Naive thymus-derived CD8-positive, alpha-beta T cell (primary cell): ENCODE measurements around the gene KATNB1. TPM values are rescaled to one million over a fixed set of nuclear protein-coding genes. Genes with fewer than 3 reads are reported as not detected.
A peak's percentile ranks its signal among the peaks of the same experiment; 100 is the strongest.
"Not testable (repeated sequence)": the region's sequence is repeated elsewhere in the genome, so short reads cannot be mapped to it uniquely, and the experiment has no call there.

ENCODE experiments used
- ATAC-seq, 2 donors: fragments of 150-1000 bp; cut with Tn5 transposase in 1 of 2; sonication (Bioruptor Pico), chemical (Tn5 transposase) in 1 of 2; 1 replicate in 1 of 2; 2 replicates in 1 of 2; pipeline ENCODE4 v1.10.0; 2021; ENCODE audit warnings: mild to moderate bottlenecking in 2 of 2, moderate library complexity in 2 of 2
- POLR2A ChIA-PET: fragments of 350-600 bp; sonication (Branson Sonifier 250); formaldehyde crosslinking; loops from one replicate; lab custom pipeline; 2021; ENCODE audit warnings: antibody characterized with exemption; lab: Charles Lee
- DNase-seq, 10 donors: peaks; one replicate each; pipeline versions ENCODE4 v3.0.0 to v3.0.0-alpha.2; 2020 to 2022
- H3K27ac Mint-ChIP-seq, 10 donors: one replicate each; pipeline ENCODE4 v1.8.0; 2020 to 2022; ENCODE audit warnings: mild to moderate bottlenecking in 10 of 10, mixed read lengths in 10 of 10, moderate library complexity in 4 of 10, inconsistent platforms in 1 of 10
- H3K27me3 Mint-ChIP-seq, 5 donors: one replicate each; pipeline ENCODE4 v1.8.0; 2021 to 2022; ENCODE audit warnings: mixed read lengths in 5 of 5
- H3K36me3 Mint-ChIP-seq, 3 donors: one replicate each; pipeline ENCODE4 v1.8.0; 2020 to 2022; ENCODE audit warnings: mixed read lengths in 3 of 3, mild to moderate bottlenecking in 2 of 3, inconsistent platforms in 1 of 3
- H3K4me1 Mint-ChIP-seq, 4 donors: one replicate each; pipeline ENCODE4 v1.8.0; 2021 to 2022; ENCODE audit warnings: mixed read lengths in 4 of 4
- H3K4me3 Mint-ChIP-seq, 10 donors: one replicate each; pipeline ENCODE4 v1.8.0; 2020 to 2022; ENCODE audit warnings: mild to moderate bottlenecking in 10 of 10, mixed read lengths in 10 of 10, moderate library complexity in 6 of 10, inconsistent platforms in 1 of 10
- H3K9me3 Mint-ChIP-seq, 9 donors: one replicate each; pipeline ENCODE4 v1.8.0; 2020 to 2022; ENCODE audit warnings: mixed read lengths in 9 of 9, mild to moderate bottlenecking in 3 of 9, inconsistent platforms in 1 of 9, moderate library complexity in 1 of 9
- polyA plus RNA-seq, 3 donors: library from polyadenylated mRNA; unstranded; fragments of 300-500 nt; fragmentation: Illumina TruSeq; gene quantifications; one replicate each; pipeline ENCODE4 v1.2.3, GENCODE V29; 2021
- total RNA-seq, 8 experiments: library from RNA in 2 of 8; stranded (reverse) in 2 of 8; gene quantifications; one replicate each; pipeline ENCODE4 v1.2.3 and lab custom pipeline; 2021 to 2026

The KATNB1 gene
- total and polyA plus RNA-seq, 5 experiments from 2014 or later: 16.3 to 28.6 (median 26.1) TPM

- H3K4me3 Mint-ChIP-seq, H3K27ac Mint-ChIP-seq, POLR2A ChIA-PET, H3K36me3 Mint-ChIP-seq, ATAC-seq, DNase-seq, H3K9me3 Mint-ChIP-seq, H3K27me3 Mint-ChIP-seq, H3K4me1 Mint-ChIP-seq: not testable (repeated sequence)
These were observed 44.3 kb downstream of the KATNB1 start for GRCh38 chr16:57779836-57780235.

DNA sequence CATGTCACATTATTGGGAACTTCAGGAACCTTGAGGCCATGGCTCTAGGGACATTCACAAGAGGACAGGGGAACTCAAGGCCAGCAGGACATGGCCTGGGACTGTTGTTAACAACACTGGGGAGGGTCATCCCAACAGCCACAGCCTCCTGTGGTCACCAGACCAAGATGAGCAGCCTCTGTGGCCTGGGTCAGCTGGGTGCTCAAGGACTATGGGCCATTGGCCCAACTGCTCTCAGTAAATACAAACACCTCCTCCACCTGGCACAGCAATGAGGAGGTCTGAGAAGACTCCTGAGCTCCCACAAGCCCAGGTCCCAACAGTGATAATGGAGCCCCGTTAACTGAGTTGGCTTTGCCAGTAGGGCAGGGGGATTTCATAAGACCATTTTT is 45.8 kb downstream of the KATNB1 start:
- H3K36me3 Mint-ChIP-seq: no peaks in the 10 kb centered on the region
- ATAC-seq (no peak), DNase-seq (no peak)
- H3K27ac Mint-ChIP-seq: no peak overlapping the region
- POLR2A ChIA-PET: no interaction called here
- H3K4me3 Mint-ChIP-seq: no peak overlapping the region
- H3K27me3 Mint-ChIP-seq: no peaks in the 10 kb centered on the region
- H3K9me3 Mint-ChIP-seq: no peaks in the 10 kb centered on the region
- peaks cover 0 to 4% (median 0%) of the 10 kb centered on the region in 4 donors for H3K4me1 Mint-ChIP-seq

DNA sequence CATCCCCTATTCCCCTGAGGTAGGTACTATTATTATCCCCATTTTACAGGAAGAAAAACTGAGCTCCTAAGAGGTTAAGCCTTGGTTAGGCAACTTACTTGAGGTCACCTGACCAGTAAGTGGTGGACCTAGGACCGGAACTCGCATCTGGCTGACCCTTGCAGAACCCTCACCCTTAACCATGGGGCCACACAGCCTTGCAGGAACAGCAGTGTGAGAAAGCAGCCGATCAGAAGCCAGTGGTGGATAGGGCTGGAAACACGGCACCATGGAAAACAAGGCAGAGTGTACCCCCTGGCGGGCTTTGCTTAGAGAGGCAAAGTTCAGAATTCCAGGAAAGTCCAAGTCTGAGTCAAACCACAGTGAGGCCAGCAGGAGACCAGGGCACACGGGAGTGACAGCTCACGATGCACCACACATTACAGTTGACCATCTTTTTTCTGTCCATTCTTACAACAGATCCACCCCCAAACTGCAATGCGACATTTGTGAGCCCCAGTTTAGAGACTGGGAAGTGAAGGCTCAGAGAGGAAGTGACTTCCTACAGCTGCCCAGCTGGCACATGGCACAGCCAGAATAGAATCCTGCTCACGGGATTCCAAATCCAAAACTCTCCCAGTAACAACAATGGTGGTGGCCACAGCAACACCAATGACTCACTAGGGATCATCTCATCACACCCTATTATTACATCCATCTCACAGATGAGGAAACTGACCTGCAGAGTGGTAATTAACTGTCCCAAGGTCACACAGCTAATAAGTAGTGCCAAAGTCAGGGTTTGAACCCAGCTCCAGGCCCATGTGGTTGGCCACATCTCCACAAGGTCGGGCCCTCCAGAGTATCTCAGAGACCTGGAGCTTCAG is 46.4 kb downstream of the KATNB1 start:
- H3K4me1 Mint-ChIP-seq: peaks cover 0 to 4% (median 0%) of the 10 kb centered on the region in 4 donors
- POLR2A ChIA-PET: no interaction called here

GRCh38 chr16:57782607-57783055 is 47.1 kb downstream of the KATNB1 start:
- H3K27ac Mint-ChIP-seq, H3K9me3 Mint-ChIP-seq, H3K4me3 Mint-ChIP-seq, ATAC-seq, H3K4me1 Mint-ChIP-seq, H3K36me3 Mint-ChIP-seq, POLR2A ChIA-PET, DNase-seq, H3K27me3 Mint-ChIP-seq: not testable (repeated sequence)

More for the DNA sequence above, 46.4 kb downstream of the KATNB1 start:
- no peaks in the 10 kb centered on the region for H3K27me3 Mint-ChIP-seq
- peak overlapping the region in 1 of 10 donors; percentile 85 for H3K27ac Mint-ChIP-seq
- no peak overlapping the region for H3K4me3 Mint-ChIP-seq
- ATAC-seq: no peak
- no peaks in the 10 kb centered on the region for H3K36me3 Mint-ChIP-seq
- H3K9me3 Mint-ChIP-seq: no peaks in the 10 kb centered on the region
- no peak for DNase-seq

DNA sequence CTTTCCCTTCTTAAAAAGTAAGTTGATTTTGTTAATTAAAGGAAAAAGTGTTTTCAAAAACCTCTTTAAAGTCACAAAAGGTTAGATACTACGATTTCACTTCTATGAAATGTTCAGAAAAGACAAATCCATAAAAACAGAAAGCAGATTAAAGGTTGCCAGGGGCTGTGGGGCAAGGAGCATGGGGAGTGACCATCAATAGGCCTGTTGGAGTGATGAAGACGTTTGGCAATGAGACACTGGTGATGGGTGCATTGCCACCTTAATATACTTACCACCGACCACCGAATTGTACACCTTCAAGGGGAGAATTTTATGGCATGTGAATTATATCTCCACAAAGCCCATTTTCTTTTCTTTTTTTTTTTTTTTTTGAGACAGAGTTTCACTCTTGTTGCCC is 47.5 kb downstream of the KATNB1 start:
- ATAC-seq (no peak), DNase-seq (no peak)
- peak overlapping the region in 1 of 10 donors; percentile 9 for H3K27ac Mint-ChIP-seq
- no peaks in the 10 kb centered on the region for H3K36me3 Mint-ChIP-seq
- POLR2A ChIA-PET: no interaction called here
- H3K4me1 Mint-ChIP-seq: peaks cover 0 to 4% (median under 1%) of the 10 kb centered on the region in 4 donors
- no peak overlapping the region for H3K4me3 Mint-ChIP-seq
- no peaks in the 10 kb centered on the region for H3K9me3 Mint-ChIP-seq
- no peaks in the 10 kb centered on the region for H3K27me3 Mint-ChIP-seq

DNA sequence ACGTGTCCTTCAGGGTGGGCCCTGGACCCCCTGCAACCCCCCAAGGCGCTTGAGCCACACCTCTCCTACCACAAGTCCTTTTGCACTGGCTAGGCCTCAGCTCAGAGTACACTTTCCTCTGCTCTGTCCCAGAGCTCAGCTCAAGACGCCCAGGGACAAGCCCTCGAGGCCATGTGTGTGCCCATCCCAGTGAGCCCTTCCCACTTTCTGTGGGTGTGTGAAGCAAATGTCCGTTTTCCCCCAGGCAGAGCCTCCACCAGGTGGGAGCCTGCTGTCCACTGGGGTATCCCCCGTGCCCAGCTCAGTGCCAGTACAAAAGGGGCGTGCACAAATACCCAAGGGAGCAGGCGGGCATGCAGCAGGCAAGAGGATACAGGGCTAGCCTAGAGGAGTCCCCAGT is 48.3 kb downstream of the KATNB1 start:
- Mint-ChIP-seq H3K9me3 (no peaks in the 10 kb centered on the region), H3K4me1 (peaks cover 0 to 4% (median under 1%) of the 10 kb centered on the region in 4 donors), H3K27me3 (no peaks in the 10 kb centered on the region), H3K36me3 (no peaks in the 10 kb centered on the region), H3K4me3 (no peak overlapping the region), H3K27ac (no peak overlapping the region)
- POLR2A ChIA-PET: no interaction called here
- DNase-seq (no peak), ATAC-seq (no peak)

DNA sequence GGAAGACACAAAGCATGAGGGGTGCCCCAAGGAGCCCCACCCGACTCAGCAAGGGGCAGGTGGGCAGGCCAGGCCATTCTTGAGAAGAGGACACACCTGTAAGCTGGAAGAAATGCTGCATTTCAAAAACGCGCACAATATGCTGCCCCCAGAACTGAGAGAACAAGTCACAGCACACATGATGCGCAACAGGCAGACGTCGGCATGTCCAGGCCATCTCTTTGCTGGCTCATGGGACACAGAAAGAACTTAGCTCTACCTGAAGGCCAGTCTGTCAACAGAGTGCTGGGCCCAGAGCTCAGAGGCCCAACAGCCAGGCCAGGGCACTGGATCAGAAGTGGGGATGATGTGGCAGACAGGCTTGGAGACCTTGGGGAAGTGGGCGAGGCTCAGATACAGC is 48.8 kb downstream of the KATNB1 start:
- ATAC-seq: no peak
- Mint-ChIP-seq H3K27ac (peak overlapping the region in 1 of 10 donors; percentile 43), H3K4me1 (peaks cover 0 to 4% (median 2%) of the 10 kb centered on the region in 4 donors), H3K4me3 (no peak overlapping the region), H3K27me3 (no peaks in the 10 kb centered on the region), H3K36me3 (no peaks in the 10 kb centered on the region), H3K9me3 (no peaks in the 10 kb centered on the region)
- POLR2A ChIA-PET: no interaction called here
- no peak for DNase-seq

DNA sequence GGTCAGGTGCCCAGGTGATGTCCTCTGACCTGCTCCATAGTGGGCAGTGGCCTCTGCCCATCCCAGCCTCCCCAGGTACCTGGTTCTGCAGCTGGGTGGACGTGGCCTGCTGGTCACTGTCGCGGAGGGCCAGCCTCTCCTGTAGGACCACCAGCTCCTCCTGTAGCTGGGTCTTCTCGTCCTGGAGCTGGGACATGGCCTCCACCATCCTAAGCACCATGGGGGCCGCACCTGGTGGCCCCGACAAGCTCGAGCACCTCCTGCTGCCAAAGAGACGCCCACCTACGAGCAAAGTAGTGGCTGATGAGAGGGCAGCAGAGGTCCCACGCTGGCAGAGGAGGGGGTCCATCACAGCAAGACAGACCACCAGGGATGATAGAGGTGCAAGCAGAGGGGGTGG is 49.8 kb downstream of the KATNB1 start:
- ATAC-seq (no peak), DNase-seq (no peak)
- Mint-ChIP-seq H3K36me3 (no peaks in the 10 kb centered on the region), H3K9me3 (no peaks in the 10 kb centered on the region), H3K27ac (no peak overlapping the region), H3K27me3 (no peaks in the 10 kb centered on the region), H3K4me1 (peaks cover 0 to 4% (median 2%) of the 10 kb centered on the region in 4 donors), H3K4me3 (no peak overlapping the region)
- POLR2A ChIA-PET: no interaction called here

- Mint-ChIP-seq H3K4me1 (peaks cover 0 to 4% (median 2%) of the 10 kb centered on the region in 4 donors), H3K9me3 (no peaks in the 10 kb centered on the region), H3K27ac (no peak overlapping the region), H3K27me3 (no peaks in the 10 kb centered on the region), H3K36me3 (no peaks in the 10 kb centered on the region), H3K4me3 (no peak overlapping the region)
- POLR2A ChIA-PET: no interaction called here
- DNase-seq: no peak
- ATAC-seq: no peak
These were observed 50.4 kb downstream of the KATNB1 start for GRCh38 chr16:57785924-57786323.

GRCh38 chr16:57786632-57787518 is 51.3 kb downstream of the KATNB1 start:
- ATAC-seq (no peak), DNase-seq (no peak)
- H3K4me3 Mint-ChIP-seq: no peak overlapping the region
- peaks cover 0 to 4% (median 2%) of the 10 kb centered on the region in 4 donors for H3K4me1 Mint-ChIP-seq
- H3K27me3 Mint-ChIP-seq: no peaks in the 10 kb centered on the region
- H3K36me3 Mint-ChIP-seq: no peaks in the 10 kb centered on the region
- no peaks in the 10 kb centered on the region for H3K9me3 Mint-ChIP-seq
- no peak overlapping the region for H3K27ac Mint-ChIP-seq
- POLR2A ChIA-PET: no interaction called here

DNA sequence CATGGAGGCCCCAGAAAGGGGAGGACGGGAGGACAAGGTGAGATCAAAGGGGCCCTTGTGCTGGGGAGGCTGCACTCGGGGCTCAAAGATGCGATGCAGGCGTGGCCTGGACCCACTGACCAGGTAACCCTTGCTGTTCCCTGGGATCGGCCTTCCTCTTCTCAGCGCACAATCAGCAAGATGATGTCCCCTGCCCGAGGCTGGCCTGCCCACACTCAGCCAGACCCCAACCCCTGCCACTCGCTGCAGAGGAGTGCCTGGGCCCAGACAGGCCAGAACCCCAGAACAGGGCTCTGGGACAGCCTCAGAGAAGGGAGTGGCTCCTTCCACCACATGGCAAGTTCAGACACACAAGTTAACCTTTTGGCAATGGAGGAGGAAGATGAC is 51.9 kb downstream of the KATNB1 start:
- Mint-ChIP-seq H3K27ac (no peak overlapping the region), H3K9me3 (no peaks in the 10 kb centered on the region), H3K27me3 (no peaks in the 10 kb centered on the region), H3K36me3 (no peaks in the 10 kb centered on the region), H3K4me1 (peaks cover 0 to 4% (median 2%) of the 10 kb centered on the region in 4 donors), H3K4me3 (no peak overlapping the region)
- POLR2A ChIA-PET: no interaction called here
- ATAC-seq (no peak), DNase-seq (no peak)

DNA sequence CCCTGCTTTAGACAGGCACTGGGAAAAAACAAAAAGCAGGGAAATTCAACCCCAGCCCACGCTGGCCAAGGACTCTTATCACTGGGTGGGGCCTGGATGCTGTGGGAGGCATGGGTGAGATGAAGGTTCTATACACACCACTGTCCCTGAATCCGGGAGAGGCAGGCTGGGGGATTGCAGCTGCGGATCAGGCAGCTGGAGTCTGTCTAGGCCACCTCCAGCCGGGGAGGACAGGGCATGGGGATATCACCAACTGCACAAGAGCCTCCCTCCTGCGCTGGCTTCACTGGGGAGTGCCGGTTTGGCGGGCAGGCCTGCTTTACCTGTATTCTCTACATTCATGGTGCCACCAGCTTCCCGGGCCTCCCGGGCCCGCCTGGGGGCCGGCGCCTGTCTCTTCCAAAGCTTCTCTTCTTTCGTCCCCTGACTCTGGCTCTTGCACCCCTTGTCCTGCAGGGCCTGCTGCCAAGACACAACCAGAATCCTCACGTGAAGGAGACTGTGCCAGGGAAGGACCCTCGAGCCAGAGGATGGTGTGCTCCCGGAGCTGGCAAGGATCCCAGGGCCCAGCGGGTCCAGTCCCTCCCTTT is 52.8 kb downstream of the KATNB1 start:
- no peak overlapping the region for H3K27ac Mint-ChIP-seq
- H3K36me3 Mint-ChIP-seq: no peaks in the 10 kb centered on the region
- no peak overlapping the region for H3K4me3 Mint-ChIP-seq
- H3K27me3 Mint-ChIP-seq: no peaks in the 10 kb centered on the region
- H3K9me3 Mint-ChIP-seq: no peaks in the 10 kb centered on the region
- DNase-seq (no peak), ATAC-seq (no peak)
- POLR2A ChIA-PET: no interaction called here
- H3K4me1 Mint-ChIP-seq: peaks cover 0 to 4% (median 2%) of the 10 kb centered on the region in 4 donors

- DNase-seq (no peak), ATAC-seq (no peak)
- Mint-ChIP-seq H3K4me1 (peaks cover 0 to 4% (median 2%) of the 10 kb centered on the region in 4 donors), H3K9me3 (no peaks in the 10 kb centered on the region), H3K27ac (no peak overlapping the region), H3K36me3 (no peaks in the 10 kb centered on the region), H3K4me3 (no peak overlapping the region), H3K27me3 (no peaks in the 10 kb centered on the region)
- POLR2A ChIA-PET: no interaction called here
These were observed 53.4 kb downstream of the KATNB1 start for GRCh38 chr16:57788951-57789350.
